WTC11 (cell line): ENCODE data around the gene CELF1. TPM values are rescaled to one million over a fixed set of nuclear protein-coding genes. Genes with fewer than 3 reads are reported as not detected.

Source experiments
- ATAC-seq: fragments of 200-7000 bp; cut with Tn5 transposase; 2 replicates; pipeline ENCODE4 v1.10.0; 2021; ENCODE audit warnings: mild to moderate bottlenecking, moderate library complexity
- CTCF ChIA-PET: fragments of 300-600 bp; sonication (Branson Sonifier 250); formaldehyde crosslinking; loops from one replicate; lab custom pipeline; 2021; ENCODE audit warnings: antibody characterized with exemption; lab: Charles Lee
- POLR2A ChIA-PET: fragments of 350-600 bp; sonication (Branson Sonifier 250); formaldehyde crosslinking; loops from one replicate; lab custom pipeline; 2021; ENCODE audit warnings: antibody characterized with exemption; lab: Charles Lee
- DNase-seq: peaks from one replicate; pipeline ENCODE4 v3.0.0; 2021; ENCODE audit warnings: low spot score
- H3K27ac Mint-ChIP-seq: 2 replicates; pipeline ENCODE4 v1.8.0; 2021; ENCODE audit warnings: mixed read lengths
- H3K27me3 Mint-ChIP-seq: 2 replicates; pipeline ENCODE4 v1.8.0; 2021; ENCODE audit warnings: low read depth, mild to moderate bottlenecking, moderate library complexity, mixed read lengths
- H3K36me3 Mint-ChIP-seq: 2 replicates; pipeline ENCODE4 v1.8.0; 2021; ENCODE audit warnings: mixed read lengths
- H3K4me1 Mint-ChIP-seq: 2 replicates; pipeline ENCODE4 v1.8.0; 2022; ENCODE audit warnings: mixed read lengths
- H3K4me3 Mint-ChIP-seq: 2 replicates; pipeline ENCODE4 v1.8.0; 2021; ENCODE audit warnings: mild to moderate bottlenecking, moderate library complexity, mixed read lengths
- H3K9me3 Mint-ChIP-seq: 2 replicates; pipeline ENCODE4 v1.8.0; 2021; ENCODE audit warnings: mixed read lengths
- AFF4 ChIP-seq: sonication (generic); formaldehyde crosslinking; IDR thresholded peaks from 2 replicates; pipeline ENCODE4 v1.8.1; 2023; ENCODE audit warnings: mild to moderate bottlenecking, missing genetic modification reagents, borderline replicate concordance
- CTCF ChIP-seq: fragments of 200-600 bp; IDR thresholded peaks from 2 replicates; pipeline ENCODE4 v1.8.0; 2022; ENCODE audit warnings: antibody characterized with exemption
- E2F1 ChIP-seq: sonication (generic); formaldehyde crosslinking; IDR thresholded peaks from 2 replicates; pipeline ENCODE4 v1.8.0; 2022; ENCODE audit warnings: mild to moderate bottlenecking, missing genetic modification reagents
- JUN ChIP-seq: sonication (generic); formaldehyde crosslinking; IDR thresholded peaks from 2 replicates; pipeline ENCODE4 v1.8.0; 2023; ENCODE audit warnings: mild to moderate bottlenecking, missing genetic modification reagents
- MAX ChIP-seq: sonication (generic); formaldehyde crosslinking; IDR thresholded peaks from 2 replicates; pipeline ENCODE4 v1.8.0; 2022; ENCODE audit warnings: mild to moderate bottlenecking, missing genetic modification reagents
- PRRX2 ChIP-seq: fragments of 250-450 bp; sonication (Bioruptor Pico); IDR thresholded peaks from 2 replicates; pipeline ENCODE4 v1.8.0; 2021; ENCODE audit warnings: mild to moderate bottlenecking
- TCF7 ChIP-seq: sonication (generic); formaldehyde crosslinking; IDR thresholded peaks from 2 replicates; pipeline ENCODE4 v1.8.0; 2022; ENCODE audit warnings: mild to moderate bottlenecking, low read depth, missing genetic modification reagents, moderate library complexity
- TEAD1 ChIP-seq: sonication (generic); formaldehyde crosslinking; IDR thresholded peaks from 2 replicates; pipeline ENCODE4 v1.8.0; 2022; ENCODE audit warnings: mild to moderate bottlenecking, missing genetic modification reagents
- ZNF425 ChIP-seq: fragments of 250-450 bp; sonication (Bioruptor Pico); conservative IDR thresholded peaks from 2 replicates; pipeline ENCODE4 v1.9.0; 2021; ENCODE audit warnings: mild to moderate bottlenecking
- ZSCAN18 ChIP-seq: fragments of 250-450 bp; sonication (Bioruptor Pico); IDR thresholded peaks from 2 replicates; pipeline ENCODE4 v2.1.2; 2022; ENCODE audit warnings: mild to moderate bottlenecking, moderate library complexity
- total RNA-seq: library from RNA; stranded (reverse); gene quantifications from 3 replicates; pipeline ENCODE4 v1.2.3, GENCODE V29; 2021

CELF1 gene
- total RNA-seq, 1 experiment from 2014 or later = 177 TPM

GRCh38 chr11:47592251-47592650 is 39.3 kb upstream of the CELF1 start:
- POLR2A ChIA-PET = no interaction called here
- H3K27me3 Mint-ChIP-seq = peaks cover 67% of the 10 kb centered on the region
- ATAC-seq = no peak

More at GRCh38 chr11:47592251-47592650, 39.3 kb upstream of the CELF1 start:
- H3K9me3 Mint-ChIP-seq = no peaks in the 10 kb centered on the region
- peaks cover 26% of the 10 kb centered on the region for H3K4me1 Mint-ChIP-seq
- CTCF ChIA-PET = interaction anchor here (1.0 to 1.4 kb wide), 2 partner anchors 13 to 39 kb away, joined by 3 read pairs; no protein-coding TSS in a partner anchor
- DNase-seq = no peak
- peak overlapping the region; percentile 77 for H3K4me3 Mint-ChIP-seq
- no peak overlapping the region for H3K27ac Mint-ChIP-seq
- no peak for TF ChIP-seq PRRX2 (CRISPR knock-in tag)
- no peak for TF ChIP-seq E2F1 (CRISPR knock-in tag)
- TF ChIP-seq TCF7 (CRISPR knock-in tag) = no peak
- TF ChIP-seq JUN = no peak
- TF ChIP-seq ZNF425 = no peak
- no peak for TF ChIP-seq ZSCAN18 (CRISPR knock-in tag)
- TF ChIP-seq TEAD1 (CRISPR knock-in tag) = no peak
- no peak for TF ChIP-seq MAX (CRISPR knock-in tag)
- TF ChIP-seq AFF4 (CRISPR knock-in tag) = no peak
- no peak for TF ChIP-seq CTCF
- H3K36me3 Mint-ChIP-seq = no peaks in the 10 kb centered on the region
